GM23338 (cell line): Measurements from ENCODE around the gene TVP23A. TPM values are rescaled to one million over a fixed set of nuclear protein-coding genes. Genes with fewer than 3 reads are reported as not detected.

ENCODE experiments used
- ATAC-seq: fragments of 200-7000 bp; cut with Tn5 transposase; 3 replicates; pipeline ENCODE4 v1.9.1; 2020
- DNase-seq: peaks from one replicate; pipeline ENCODE4 v3.0.0-alpha.2; 2015; ENCODE audit warnings: low spot score
- H2AFZ ChIP-seq: fragments of 200-600 bp; sonication (generic); 2 replicates; pipeline ENCODE4 v1.8.0; 2016; ENCODE audit warnings: antibody characterized with exemption, mild to moderate bottlenecking, moderate library complexity
- H3F3A ChIP-seq: fragments of 200-600 bp; sonication (generic); replicated peaks from 2 replicates; pipeline ENCODE4 v1.8.0; 2017; ENCODE audit warnings: antibody characterized with exemption, mixed run types, low read depth
- H3K27ac ChIP-seq: fragments of 200-600 bp; sonication (generic); 2 replicates; pipeline ENCODE4 v1.6.1; 2016; ENCODE audit warnings: low read depth
- H3K27me3 ChIP-seq: fragments of 200-600 bp; sonication (generic); 2 replicates; pipeline ENCODE4 v1.8.0; 2016; ENCODE audit warnings: mild to moderate bottlenecking, mixed run types, moderate library complexity; ENCODE audit not compliant: insufficient read depth
- H3K36me3 ChIP-seq: fragments of 200-600 bp; sonication (generic); 2 replicates; pipeline ENCODE4 v1.8.0; 2016; ENCODE audit warnings: mild to moderate bottlenecking; ENCODE audit not compliant: insufficient read depth
- H3K4me1 ChIP-seq: fragments of 200-600 bp; sonication (generic); 2 replicates; pipeline ENCODE4 v1.8.0; 2016; ENCODE audit warnings: mild to moderate bottlenecking, moderate library complexity; ENCODE audit not compliant: insufficient read depth
- H3K4me2 ChIP-seq: fragments of 200-600 bp; sonication (generic); 2 replicates; pipeline ENCODE4 v1.7.1; 2017; ENCODE audit warnings: mixed run types
- H3K4me3 ChIP-seq: fragments of 200-600 bp; sonication (generic); 2 replicates; pipeline ENCODE4 v1.6.1; 2016; ENCODE audit warnings: mixed run types
- H3K79me2 ChIP-seq: fragments of 200-600 bp; sonication (generic); replicated peaks from 2 replicates; pipeline ENCODE4 v1.8.0; 2017; ENCODE audit warnings: mild to moderate bottlenecking; ENCODE audit not compliant: insufficient read depth
- H3K9me2 ChIP-seq: fragments of 200-600 bp; sonication (generic); 2 replicates; pipeline ENCODE4 v1.8.0; 2017; ENCODE audit not compliant: insufficient read depth
- H4K20me1 ChIP-seq: fragments of 200-600 bp; sonication (generic); replicated peaks from 2 replicates; pipeline ENCODE4 v1.8.0; 2017; ENCODE audit warnings: mild to moderate bottlenecking; ENCODE audit not compliant: insufficient read depth
- H3K27ac Mint-ChIP-seq: 2 replicates; pipeline ENCODE4 v1.8.0; 2020; ENCODE audit warnings: inconsistent platforms, mild to moderate bottlenecking, moderate library complexity, mixed read lengths
- H3K27me3 Mint-ChIP-seq: 3 replicates; pipeline ENCODE4 v1.8.0; 2022; ENCODE audit warnings: low read depth, mild to moderate bottlenecking, moderate library complexity, mixed read lengths, inconsistent platforms; ENCODE audit not compliant: insufficient read depth, poor library complexity
- H3K36me3 Mint-ChIP-seq: 3 replicates; pipeline ENCODE4 v1.8.0; 2021; ENCODE audit warnings: low read depth, mild to moderate bottlenecking, inconsistent platforms, moderate library complexity, mixed read lengths
- H3K4me1 Mint-ChIP-seq: 3 replicates; pipeline ENCODE4 v1.8.0; 2020; ENCODE audit warnings: mild to moderate bottlenecking, inconsistent platforms, mixed read lengths
- H3K4me3 Mint-ChIP-seq: 3 replicates; pipeline ENCODE4 v1.8.0; 2021; ENCODE audit warnings: moderate library complexity, mild to moderate bottlenecking, inconsistent platforms, mixed read lengths
- H3K9me3 Mint-ChIP-seq: 3 replicates; pipeline ENCODE4 v1.8.0; 2020; ENCODE audit warnings: moderate library complexity, mild to moderate bottlenecking, inconsistent platforms, mixed read lengths
- JUNB ChIP-seq: IDR thresholded peaks from one replicate; pipeline ENCODE4 v1.6.1; 2016; ENCODE audit warnings: antibody characterized with exemption; ENCODE audit not compliant: unreplicated experiment
- ZNF331 ChIP-seq: fragments of 250-450 bp; sonication (Bioruptor Pico); IDR thresholded peaks from 2 replicates; pipeline ENCODE4 v1.5.0; 2020; ENCODE audit warnings: low read depth, mild to moderate bottlenecking, moderate library complexity
- polyA plus RNA-seq: library from polyadenylated mRNA; unstranded; fragments of >200 nt; fragmentation: Nextera tagmentation; extraction: Ambion mirVana; gene quantifications from 2 replicates; pipeline ENCODE4 v1.2.1, GENCODE V29; 2016
- total RNA-seq: library from RNA; depleted of rRNA; stranded (reverse); fragments of >200 nt; shearing (Covaris generic); gene quantifications from 2 replicates; pipeline ENCODE4 v1.2.3, GENCODE V29; 2014
- TF ChIP-seq, protein P1 (sequence below): IDR thresholded peaks from one replicate; pipeline ENCODE4 v1.6.1; 2018; ENCODE audit warnings: antibody characterized with exemption; ENCODE audit not compliant: unreplicated experiment
- TF ChIP-seq, protein P2 (sequence below), 2 experiments: fragments of 200-600 bp in 1 of 2; sonication (generic) in 1 of 2; conservative IDR thresholded peaks; 2 replicates each; pipeline versions ENCODE4 v1.5.1 to v1.6.1; 2016 to 2017; ENCODE audit warnings: antibody characterized with exemption in 2 of 2, low read depth in 2 of 2, mild to moderate bottlenecking in 2 of 2, moderate library complexity in 1 of 2
- TF ChIP-seq, protein P3 (sequence below): fragments of 250-450 bp; sonication (Bioruptor Pico); IDR thresholded peaks from 2 replicates; pipeline ENCODE4 v1.5.0; 2020; ENCODE audit warnings: mild to moderate bottlenecking, moderate library complexity

The TVP23A gene
- total and polyA plus RNA-seq, 2 experiments from 2014 or later: 2.8 to 4.5 TPM

DNA sequence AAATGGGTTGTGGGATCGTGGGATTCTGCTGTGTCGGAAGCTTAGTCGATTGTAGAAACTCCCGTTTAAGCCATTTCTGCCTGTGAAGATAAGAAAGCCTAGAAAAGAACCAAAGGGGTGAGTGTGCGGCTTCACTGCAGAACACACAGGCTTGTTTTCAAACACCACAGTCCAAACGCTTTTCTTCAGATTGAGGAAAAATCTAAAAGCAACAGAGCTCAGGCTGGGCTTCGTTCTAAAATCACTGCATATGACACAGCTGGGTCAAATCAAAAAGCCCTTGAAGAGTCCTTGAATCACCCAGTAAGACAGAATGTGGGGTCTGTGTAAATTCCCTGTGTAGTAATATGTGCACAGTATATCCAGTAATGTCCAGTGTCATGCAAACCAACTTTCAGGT lies 49.2 kb downstream of the TVP23A start:
- H3K36me3 Mint-ChIP-seq: peaks cover 17% of the 10 kb centered on the region
- TF ChIP-seq JUNB: no peak
- TF ChIP-seq, protein P1, sequence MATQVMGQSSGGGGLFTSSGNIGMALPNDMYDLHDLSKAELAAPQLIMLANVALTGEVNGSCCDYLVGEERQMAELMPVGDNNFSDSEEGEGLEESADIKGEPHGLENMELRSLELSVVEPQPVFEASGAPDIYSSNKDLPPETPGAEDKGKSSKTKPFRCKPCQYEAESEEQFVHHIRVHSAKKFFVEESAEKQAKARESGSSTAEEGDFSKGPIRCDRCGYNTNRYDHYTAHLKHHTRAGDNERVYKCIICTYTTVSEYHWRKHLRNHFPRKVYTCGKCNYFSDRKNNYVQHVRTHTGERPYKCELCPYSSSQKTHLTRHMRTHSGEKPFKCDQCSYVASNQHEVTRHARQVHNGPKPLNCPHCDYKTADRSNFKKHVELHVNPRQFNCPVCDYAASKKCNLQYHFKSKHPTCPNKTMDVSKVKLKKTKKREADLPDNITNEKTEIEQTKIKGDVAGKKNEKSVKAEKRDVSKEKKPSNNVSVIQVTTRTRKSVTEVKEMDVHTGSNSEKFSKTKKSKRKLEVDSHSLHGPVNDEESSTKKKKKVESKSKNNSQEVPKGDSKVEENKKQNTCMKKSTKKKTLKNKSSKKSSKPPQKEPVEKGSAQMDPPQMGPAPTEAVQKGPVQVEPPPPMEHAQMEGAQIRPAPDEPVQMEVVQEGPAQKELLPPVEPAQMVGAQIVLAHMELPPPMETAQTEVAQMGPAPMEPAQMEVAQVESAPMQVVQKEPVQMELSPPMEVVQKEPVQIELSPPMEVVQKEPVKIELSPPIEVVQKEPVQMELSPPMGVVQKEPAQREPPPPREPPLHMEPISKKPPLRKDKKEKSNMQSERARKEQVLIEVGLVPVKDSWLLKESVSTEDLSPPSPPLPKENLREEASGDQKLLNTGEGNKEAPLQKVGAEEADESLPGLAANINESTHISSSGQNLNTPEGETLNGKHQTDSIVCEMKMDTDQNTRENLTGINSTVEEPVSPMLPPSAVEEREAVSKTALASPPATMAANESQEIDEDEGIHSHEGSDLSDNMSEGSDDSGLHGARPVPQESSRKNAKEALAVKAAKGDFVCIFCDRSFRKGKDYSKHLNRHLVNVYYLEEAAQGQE: no peak

DNA sequence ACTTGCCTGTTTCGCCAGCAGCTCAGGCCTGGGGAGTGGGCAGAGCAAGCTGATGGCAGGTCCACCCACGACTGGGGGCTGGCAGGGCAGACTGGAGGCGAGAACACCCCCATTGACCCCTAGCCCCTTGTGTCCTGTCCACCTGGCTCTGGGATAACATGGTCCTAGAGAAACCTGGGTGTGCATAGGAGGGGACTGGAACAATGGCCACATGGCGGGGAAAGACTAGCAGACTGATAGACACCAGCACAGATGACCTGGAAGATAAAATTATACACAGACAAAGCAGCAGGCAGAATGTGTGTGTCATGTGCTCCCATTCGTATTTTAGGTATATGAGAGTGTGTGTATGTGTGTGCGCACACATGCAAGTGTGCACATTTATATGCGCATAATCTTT lies 51.5 kb downstream of the TVP23A start:
- Histone ChIP-seq H4K20me1 (no peaks in the 10 kb centered on the region), H3F3A (no peaks in the 10 kb centered on the region), H3K9me2 (no peaks in the 10 kb centered on the region), H2AFZ (no peak overlapping the region), H3K4me3 (no peak overlapping the region), H3K27ac (no peak overlapping the region), H3K27me3 (no peaks in the 10 kb centered on the region), H3K4me1 (no peaks in the 10 kb centered on the region), H3K79me2 (no peaks in the 10 kb centered on the region), H3K36me3 (no peaks in the 10 kb centered on the region; the same call in 1 of the 2 replicates), H3K4me2 (no peak overlapping the region)
- no peaks in the 10 kb centered on the region for H3K4me1 Mint-ChIP-seq
- DNase-seq (no peak), ATAC-seq (no peak)
- H3K36me3 Mint-ChIP-seq: peaks cover 34% of the 10 kb centered on the region
- no peak overlapping the region for H3K27ac Mint-ChIP-seq
- peaks cover 3% of the 10 kb centered on the region for H3K27me3 Mint-ChIP-seq
- no peaks in the 10 kb centered on the region; the same call in 2 of the 3 replicates for H3K9me3 Mint-ChIP-seq
- no peak overlapping the region for H3K4me3 Mint-ChIP-seq
- TF ChIP-seq, protein P2, sequence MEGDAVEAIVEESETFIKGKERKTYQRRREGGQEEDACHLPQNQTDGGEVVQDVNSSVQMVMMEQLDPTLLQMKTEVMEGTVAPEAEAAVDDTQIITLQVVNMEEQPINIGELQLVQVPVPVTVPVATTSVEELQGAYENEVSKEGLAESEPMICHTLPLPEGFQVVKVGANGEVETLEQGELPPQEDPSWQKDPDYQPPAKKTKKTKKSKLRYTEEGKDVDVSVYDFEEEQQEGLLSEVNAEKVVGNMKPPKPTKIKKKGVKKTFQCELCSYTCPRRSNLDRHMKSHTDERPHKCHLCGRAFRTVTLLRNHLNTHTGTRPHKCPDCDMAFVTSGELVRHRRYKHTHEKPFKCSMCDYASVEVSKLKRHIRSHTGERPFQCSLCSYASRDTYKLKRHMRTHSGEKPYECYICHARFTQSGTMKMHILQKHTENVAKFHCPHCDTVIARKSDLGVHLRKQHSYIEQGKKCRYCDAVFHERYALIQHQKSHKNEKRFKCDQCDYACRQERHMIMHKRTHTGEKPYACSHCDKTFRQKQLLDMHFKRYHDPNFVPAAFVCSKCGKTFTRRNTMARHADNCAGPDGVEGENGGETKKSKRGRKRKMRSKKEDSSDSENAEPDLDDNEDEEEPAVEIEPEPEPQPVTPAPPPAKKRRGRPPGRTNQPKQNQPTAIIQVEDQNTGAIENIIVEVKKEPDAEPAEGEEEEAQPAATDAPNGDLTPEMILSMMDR (conservative IDR thresholded peaks at IDR 0.05; ENCODE audit: low read depth in 2 of 2): no peak
- TF ChIP-seq, protein P1: no peak
- TF ChIP-seq, protein P3, sequence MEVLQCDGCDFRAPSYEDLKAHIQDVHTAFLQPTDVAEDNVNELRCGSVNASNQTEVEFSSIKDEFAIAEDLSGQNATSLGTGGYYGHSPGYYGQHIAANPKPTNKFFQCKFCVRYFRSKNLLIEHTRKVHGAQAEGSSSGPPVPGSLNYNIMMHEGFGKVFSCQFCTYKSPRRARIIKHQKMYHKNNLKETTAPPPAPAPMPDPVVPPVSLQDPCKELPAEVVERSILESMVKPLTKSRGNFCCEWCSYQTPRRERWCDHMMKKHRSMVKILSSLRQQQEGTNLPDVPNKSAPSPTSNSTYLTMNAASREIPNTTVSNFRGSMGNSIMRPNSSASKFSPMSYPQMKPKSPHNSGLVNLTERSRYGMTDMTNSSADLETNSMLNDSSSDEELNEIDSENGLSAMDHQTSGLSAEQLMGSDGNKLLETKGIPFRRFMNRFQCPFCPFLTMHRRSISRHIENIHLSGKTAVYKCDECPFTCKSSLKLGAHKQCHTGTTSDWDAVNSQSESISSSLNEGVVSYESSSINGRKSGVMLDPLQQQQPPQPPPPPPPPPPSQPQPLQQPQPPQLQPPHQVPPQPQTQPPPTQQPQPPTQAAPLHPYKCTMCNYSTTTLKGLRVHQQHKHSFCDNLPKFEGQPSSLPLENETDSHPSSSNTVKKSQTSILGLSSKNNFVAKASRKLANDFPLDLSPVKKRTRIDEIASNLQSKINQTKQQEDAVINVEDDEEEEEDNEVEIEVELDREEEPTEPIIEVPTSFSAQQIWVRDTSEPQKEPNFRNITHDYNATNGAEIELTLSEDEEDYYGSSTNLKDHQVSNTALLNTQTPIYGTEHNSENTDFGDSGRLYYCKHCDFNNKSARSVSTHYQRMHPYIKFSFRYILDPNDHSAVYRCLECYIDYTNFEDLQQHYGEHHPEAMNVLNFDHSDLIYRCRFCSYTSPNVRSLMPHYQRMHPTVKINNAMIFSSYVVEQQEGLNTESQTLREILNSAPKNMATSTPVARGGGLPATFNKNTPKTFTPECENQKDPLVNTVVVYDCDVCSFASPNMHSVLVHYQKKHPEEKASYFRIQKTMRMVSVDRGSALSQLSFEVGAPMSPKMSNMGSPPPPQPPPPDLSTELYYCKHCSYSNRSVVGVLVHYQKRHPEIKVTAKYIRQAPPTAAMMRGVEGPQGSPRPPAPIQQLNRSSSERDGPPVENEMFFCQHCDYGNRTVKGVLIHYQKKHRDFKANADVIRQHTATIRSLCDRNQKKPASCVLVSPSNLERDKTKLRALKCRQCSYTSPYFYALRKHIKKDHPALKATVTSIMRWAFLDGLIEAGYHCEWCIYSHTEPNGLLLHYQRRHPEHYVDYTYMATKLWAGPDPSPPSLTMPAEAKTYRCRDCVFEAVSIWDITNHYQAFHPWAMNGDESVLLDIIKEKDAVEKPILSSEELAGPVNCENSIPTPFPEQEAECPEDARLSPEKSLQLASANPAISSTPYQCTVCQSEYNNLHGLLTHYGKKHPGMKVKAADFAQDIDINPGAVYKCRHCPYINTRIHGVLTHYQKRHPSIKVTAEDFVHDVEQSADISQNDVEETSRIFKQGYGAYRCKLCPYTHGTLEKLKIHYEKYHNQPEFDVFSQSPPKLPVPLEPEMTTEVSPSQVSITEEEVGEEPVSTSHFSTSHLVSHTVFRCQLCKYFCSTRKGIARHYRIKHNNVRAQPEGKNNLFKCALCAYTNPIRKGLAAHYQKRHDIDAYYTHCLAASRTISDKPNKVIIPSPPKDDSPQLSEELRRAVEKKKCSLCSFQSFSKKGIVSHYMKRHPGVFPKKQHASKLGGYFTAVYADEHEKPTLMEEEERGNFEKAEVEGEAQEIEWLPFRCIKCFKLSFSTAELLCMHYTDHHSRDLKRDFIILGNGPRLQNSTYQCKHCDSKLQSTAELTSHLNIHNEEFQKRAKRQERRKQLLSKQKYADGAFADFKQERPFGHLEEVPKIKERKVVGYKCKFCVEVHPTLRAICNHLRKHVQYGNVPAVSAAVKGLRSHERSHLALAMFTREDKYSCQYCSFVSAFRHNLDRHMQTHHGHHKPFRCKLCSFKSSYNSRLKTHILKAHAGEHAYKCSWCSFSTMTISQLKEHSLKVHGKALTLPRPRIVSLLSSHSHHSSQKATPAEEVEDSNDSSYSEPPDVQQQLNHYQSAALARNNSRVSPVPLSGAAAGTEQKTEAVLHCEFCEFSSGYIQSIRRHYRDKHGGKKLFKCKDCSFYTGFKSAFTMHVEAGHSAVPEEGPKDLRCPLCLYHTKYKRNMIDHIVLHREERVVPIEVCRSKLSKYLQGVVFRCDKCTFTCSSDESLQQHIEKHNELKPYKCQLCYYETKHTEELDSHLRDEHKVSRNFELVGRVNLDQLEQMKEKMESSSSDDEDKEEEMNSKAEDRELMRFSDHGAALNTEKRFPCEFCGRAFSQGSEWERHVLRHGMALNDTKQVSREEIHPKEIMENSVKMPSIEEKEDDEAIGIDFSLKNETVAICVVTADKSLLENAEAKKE (CRISPR knock-in tag): no peak
- no peak for TF ChIP-seq JUNB
- TF ChIP-seq ZNF331: no peak

More for the DNA sequence above, 49.2 kb downstream of the TVP23A start:
- H3K27ac ChIP-seq: no peak overlapping the region; the same call in 1 of the 2 replicates
- H4K20me1 ChIP-seq: no peaks in the 10 kb centered on the region
- H3K4me2 ChIP-seq: no peak overlapping the region
- DNase-seq (no peak), ATAC-seq (no peak)
- no peaks in the 10 kb centered on the region for H3K9me2 ChIP-seq
- H3K9me3 Mint-ChIP-seq: no peaks in the 10 kb centered on the region
- H3K4me3 ChIP-seq: no peak overlapping the region
- H3K4me3 Mint-ChIP-seq: no peak overlapping the region
- H3K27me3 ChIP-seq: no peaks in the 10 kb centered on the region
- no peaks in the 10 kb centered on the region; the same call in 1 of the 2 replicates for H3K36me3 ChIP-seq
- no peak overlapping the region for H3K27ac Mint-ChIP-seq
- no peaks in the 10 kb centered on the region for H3F3A ChIP-seq
- no peak overlapping the region for H2AFZ ChIP-seq
- peaks cover 2% of the 10 kb centered on the region; the same call in 2 of the 3 replicates for H3K4me1 Mint-ChIP-seq
- H3K4me1 ChIP-seq: no peaks in the 10 kb centered on the region
- H3K79me2 ChIP-seq: no peaks in the 10 kb centered on the region
- peaks cover 1% of the 10 kb centered on the region for H3K27me3 Mint-ChIP-seq
